ENCODE measurements around the gene RPS15.

Gene RPS15

DNA sequence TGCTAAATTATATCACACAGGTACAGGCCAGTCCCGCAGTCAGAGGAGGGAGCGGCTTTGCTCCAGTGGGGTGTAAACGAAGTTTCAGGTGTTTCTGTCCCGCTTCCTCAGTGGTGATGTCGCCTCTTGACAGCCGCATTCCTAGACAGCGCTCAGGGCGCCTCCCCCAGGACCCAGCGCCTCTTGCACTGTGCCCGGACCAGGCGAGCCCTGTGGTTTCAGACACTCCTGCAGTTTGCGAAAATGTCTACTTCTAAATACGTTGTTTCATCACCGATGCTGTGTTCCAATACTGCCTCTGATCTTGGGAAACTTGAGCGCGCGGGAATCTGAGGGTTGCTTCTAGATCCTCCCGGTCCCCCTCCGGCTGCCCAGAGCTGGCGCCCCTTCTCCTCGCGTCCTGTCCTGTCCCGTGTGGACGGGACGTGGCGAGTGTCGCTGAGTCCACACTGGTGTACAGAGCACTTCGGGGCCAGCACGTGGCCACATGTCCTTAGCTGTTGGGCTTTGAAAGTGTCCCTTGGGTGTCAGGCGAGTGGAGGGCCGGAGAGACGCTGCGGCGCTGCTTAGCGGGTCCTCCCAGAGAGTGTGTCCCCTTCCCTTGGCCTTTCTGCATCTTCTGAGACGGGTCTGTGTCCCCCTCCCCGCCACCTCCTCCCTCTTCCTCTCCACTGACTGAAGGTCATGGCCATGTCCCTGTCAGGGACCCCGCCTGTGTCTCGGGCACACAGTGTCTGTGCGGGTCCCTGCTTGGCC is 14.6 kb upstream of the RPS15 start:
- TF ChIP-seq, protein P1, sequence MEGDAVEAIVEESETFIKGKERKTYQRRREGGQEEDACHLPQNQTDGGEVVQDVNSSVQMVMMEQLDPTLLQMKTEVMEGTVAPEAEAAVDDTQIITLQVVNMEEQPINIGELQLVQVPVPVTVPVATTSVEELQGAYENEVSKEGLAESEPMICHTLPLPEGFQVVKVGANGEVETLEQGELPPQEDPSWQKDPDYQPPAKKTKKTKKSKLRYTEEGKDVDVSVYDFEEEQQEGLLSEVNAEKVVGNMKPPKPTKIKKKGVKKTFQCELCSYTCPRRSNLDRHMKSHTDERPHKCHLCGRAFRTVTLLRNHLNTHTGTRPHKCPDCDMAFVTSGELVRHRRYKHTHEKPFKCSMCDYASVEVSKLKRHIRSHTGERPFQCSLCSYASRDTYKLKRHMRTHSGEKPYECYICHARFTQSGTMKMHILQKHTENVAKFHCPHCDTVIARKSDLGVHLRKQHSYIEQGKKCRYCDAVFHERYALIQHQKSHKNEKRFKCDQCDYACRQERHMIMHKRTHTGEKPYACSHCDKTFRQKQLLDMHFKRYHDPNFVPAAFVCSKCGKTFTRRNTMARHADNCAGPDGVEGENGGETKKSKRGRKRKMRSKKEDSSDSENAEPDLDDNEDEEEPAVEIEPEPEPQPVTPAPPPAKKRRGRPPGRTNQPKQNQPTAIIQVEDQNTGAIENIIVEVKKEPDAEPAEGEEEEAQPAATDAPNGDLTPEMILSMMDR (IDR thresholded peaks at IDR 0.05; ENCODE audit: low read depth, low read length), result no peak
- DNase-seq (ENCODE audit: extremely low read depth, low read depth), result no peak

DNA sequence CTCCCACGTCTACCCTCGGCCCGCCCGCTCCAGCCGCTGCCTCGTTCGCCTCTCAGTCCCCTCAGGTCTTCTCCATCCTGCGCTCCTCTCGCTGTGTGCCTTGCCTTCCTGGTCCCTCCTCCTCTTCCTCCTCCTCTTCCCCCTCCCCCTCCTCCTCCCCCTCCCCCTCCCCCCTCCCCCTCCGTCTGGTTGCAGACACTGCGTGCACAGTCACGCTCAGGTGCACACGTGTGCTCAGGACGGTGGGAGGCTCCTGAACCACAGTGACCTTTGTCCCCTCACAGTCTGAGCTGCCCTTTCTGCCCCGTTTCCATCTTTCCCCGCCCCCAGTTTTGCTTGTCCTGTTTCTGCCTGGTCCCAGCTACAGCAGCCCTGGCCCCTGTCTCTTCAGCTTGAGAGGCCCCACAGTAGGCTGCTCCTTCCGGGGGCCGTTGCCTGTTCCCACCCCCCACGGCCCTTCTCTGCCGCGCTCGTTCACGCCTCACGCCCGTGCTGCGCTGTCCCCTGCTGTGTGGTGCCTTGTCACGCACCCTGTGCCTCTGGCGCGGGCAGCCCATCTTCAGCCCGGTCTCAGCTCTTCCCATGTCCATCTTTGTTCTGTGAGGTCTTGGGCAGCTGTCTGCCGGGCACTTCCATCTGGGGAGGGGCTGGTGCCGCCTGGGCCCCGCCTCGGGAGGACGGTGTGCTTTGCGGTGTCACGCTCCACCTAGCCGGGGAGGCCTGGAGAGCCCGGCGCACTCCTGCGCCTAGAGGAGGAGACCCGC is 13.8 kb upstream of the RPS15 start:
- DNase-seq (ENCODE audit: extremely low read depth, low read depth), result no peak
- TF ChIP-seq, protein P1 (IDR thresholded peaks at IDR 0.05; ENCODE audit: low read depth, low read length), result no peak

DNA sequence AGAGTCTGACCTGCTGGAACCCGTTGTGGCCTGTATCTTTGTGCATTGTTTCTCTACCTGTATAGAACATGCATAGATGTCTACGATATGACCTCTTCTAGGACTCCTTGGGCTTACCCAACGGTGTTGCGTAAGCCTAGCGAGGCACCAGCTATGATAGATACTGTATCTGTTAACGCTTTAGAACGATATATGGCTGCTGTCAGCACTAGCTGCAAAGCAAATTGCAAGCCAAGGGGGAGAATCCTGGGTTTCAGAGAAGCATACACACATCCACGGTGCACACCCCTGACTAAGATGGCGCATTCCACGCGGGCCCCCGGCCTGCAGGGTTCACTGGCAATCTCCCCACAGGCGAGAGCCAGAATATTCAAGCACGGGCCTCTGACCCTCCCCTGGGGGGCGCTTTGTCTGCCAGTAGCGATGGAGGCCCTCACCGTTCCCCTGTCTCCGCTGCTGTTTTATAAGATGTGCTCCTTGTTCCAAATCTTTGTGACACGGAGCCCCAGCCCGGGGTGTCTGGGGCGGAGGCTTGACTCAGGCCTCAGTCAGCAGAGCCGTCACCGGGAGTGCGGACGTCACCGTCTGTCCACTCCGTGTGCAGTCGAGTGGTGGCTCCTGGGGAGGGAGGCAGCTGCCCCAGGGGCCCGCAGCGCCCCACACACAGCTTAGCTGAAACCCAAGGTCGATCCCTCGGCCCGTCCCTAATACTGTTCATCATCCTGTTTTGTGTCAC is 12.9 kb upstream of the RPS15 start:
- no peak for DNase-seq (ENCODE audit: extremely low read depth, low read depth)
- TF ChIP-seq, protein P1 (IDR thresholded peaks at IDR 0.05; ENCODE audit: low read depth, low read length), result no peak

DNA sequence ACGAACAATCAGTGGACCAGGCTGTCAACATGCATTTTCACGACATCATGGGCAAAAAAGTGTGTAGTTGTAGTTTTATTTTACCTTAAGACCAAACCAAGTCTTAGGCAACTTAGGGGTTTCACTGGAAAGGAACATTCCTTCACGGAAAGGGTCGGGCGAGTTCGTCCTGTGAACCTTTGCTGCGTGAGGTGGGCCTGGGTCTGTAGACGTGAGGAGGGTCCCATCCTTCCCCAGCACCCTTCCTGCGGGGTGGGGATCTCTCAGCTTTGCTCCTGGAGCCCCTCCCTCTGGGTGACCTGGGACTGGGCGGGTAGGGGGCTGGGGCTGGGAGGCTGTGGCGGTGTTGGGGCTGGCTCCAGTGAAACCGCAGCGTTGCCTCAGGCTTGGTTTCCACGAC is 12.3 kb upstream of the RPS15 start:
- no peak for DNase-seq (ENCODE audit: extremely low read depth, low read depth)
- TF ChIP-seq, protein P1 (IDR thresholded peaks at IDR 0.05; ENCODE audit: low read depth, low read length), result no peak

DNA sequence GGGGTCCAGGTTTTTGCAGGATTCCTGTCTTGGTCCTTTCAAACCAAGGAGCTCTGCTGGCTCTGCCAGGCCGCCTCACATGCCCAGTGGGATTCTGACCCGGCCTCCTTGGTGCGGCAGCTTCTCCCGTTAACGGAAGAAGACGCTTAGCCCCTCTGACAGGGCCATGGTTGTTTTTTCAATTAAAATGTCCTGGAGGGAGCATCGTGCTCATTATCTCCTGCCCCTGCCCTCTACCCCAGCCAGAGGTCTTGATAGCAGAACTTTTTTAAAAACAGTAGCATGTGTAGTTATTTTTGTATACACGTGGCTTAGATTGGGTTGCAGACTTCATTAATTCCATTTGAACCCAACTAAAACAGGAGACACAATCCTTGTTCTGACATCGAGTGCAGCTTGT is 11.5 kb upstream of the RPS15 start:
- TF ChIP-seq, protein P1 (IDR thresholded peaks at IDR 0.05; ENCODE audit: low read depth, low read length), result no peak
- no peak for DNase-seq (ENCODE audit: extremely low read depth, low read depth)

DNA sequence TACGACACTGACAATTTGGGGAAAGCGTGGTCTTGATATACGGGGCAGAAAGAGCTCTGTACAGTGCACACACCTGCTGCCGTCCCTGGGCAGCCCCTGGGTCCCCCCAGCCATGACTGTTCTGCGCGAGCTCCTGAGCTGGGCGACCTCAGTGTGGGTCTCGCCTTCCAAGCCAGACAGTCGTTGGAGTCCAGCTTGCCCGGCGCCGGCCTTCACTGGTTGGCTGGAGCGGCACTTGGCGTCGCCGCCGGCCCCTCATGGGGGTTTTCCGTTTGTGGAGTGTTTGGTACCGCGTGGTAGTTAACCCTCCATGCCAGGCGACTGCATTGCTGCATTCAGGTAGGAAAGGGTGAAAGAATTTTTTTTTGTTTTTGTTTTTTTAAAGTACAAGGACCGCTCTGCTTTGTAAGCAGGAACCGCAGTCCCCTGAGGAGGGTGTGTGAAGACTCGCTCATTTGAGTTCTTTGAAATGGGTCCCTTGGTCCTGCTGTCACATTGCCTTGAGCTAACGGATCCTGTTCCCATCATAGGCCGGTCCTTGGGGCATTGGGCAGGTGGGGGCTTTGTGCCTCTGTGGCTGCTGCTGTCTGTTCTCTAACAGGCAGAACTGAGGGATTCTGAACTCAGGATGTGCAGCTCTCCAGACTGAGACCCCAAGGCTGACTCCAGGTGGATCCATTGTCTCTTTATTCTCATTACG is 10.8 kb upstream of the RPS15 start:
- DNase-seq (ENCODE audit: extremely low read depth, low read depth), result no peak
- TF ChIP-seq, protein P1 (IDR thresholded peaks at IDR 0.05; ENCODE audit: low read depth, low read length), result no peak
